Mucosa of rectum (tissue), 2 donors: ENCODE results near the gene COMT.

Experiments used
- H3K27ac ChIP-seq, 2 donors: one replicate each; pipeline ENCODE4 v1.7.0; 2013; ENCODE audit warnings: inconsistent platforms in 2 of 2, low read depth in 2 of 2, low read length in 2 of 2
- H3K27me3 ChIP-seq, 2 donors: one replicate each; pipeline ENCODE4 v1.7.0; 2013; ENCODE audit warnings: low read length in 2 of 2; ENCODE audit not compliant: control insufficient read depth in 2 of 2, insufficient read depth in 2 of 2
- H3K36me3 ChIP-seq, 2 donors: one replicate each; pipeline ENCODE4 v1.7.0; 2013; ENCODE audit warnings: low read length in 2 of 2; ENCODE audit not compliant: control insufficient read depth in 2 of 2, insufficient read depth in 2 of 2
- H3K4me1 ChIP-seq, 2 donors: one replicate each; pipeline ENCODE4 v1.7.0; 2013; ENCODE audit warnings: low read length in 2 of 2, mild to moderate bottlenecking in 1 of 2; ENCODE audit not compliant: control insufficient read depth in 2 of 2, insufficient read depth in 2 of 2
- H3K4me3 ChIP-seq, 2 donors: one replicate each; pipeline ENCODE4 v1.7.0; 2013; ENCODE audit warnings: low read length in 2 of 2
- H3K9ac ChIP-seq, 2 donors: one replicate each; pipeline ENCODE4 v1.7.0; 2013; ENCODE audit warnings: low read length in 2 of 2, low read depth in 1 of 2, mild to moderate bottlenecking in 1 of 2
- H3K9me3 ChIP-seq, 2 donors: one replicate each; pipeline ENCODE4 v1.7.0; 2013; ENCODE audit warnings: low read length in 2 of 2; ENCODE audit not compliant: control insufficient read depth in 2 of 2
- donor health status: healthy.
- donor health status: Normal muscosa, but diverticular disease.

Gene COMT

GRCh38 chr22:19984851-19985811 lies 43.6 kb downstream of the COMT start:
- Histone ChIP-seq H3K4me3 (no peak overlapping the region), H3K9me3 (no peaks in the 10 kb centered on the region), H3K9ac (no peak overlapping the region), H3K27ac (no peak overlapping the region), H3K27me3 (no peaks in the 10 kb centered on the region), H3K36me3 (no peaks in the 10 kb centered on the region), H3K4me1 (peaks cover 12 to 14% of the 10 kb centered on the region in 2 donors)

GRCh38 chr22:19986011-19986409 lies 44.4 kb downstream of the COMT start:
- Histone ChIP-seq H3K27me3 (no peaks in the 10 kb centered on the region), H3K27ac (no peak overlapping the region), H3K4me3 (peak overlapping the region; percentile 69 to 74), H3K9me3 (no peaks in the 10 kb centered on the region), H3K4me1 (peaks cover 12 to 14% of the 10 kb centered on the region in 2 donors), H3K36me3 (no peaks in the 10 kb centered on the region), H3K9ac (peak overlapping the region; percentile 54 to 72)

GRCh38 chr22:19986410-19987341 lies 45.1 kb downstream of the COMT start:
- Histone ChIP-seq H3K27me3 (no peaks in the 10 kb centered on the region), H3K4me3 (peak overlapping the region; percentile 69 to 74), H3K36me3 (no peaks in the 10 kb centered on the region), H3K4me1 (peaks cover 12 to 14% of the 10 kb centered on the region in 2 donors), H3K9me3 (no peaks in the 10 kb centered on the region), H3K27ac (peak overlapping the region; percentile 19 to 56), H3K9ac (peak overlapping the region; percentile 54 to 72)

DNA sequence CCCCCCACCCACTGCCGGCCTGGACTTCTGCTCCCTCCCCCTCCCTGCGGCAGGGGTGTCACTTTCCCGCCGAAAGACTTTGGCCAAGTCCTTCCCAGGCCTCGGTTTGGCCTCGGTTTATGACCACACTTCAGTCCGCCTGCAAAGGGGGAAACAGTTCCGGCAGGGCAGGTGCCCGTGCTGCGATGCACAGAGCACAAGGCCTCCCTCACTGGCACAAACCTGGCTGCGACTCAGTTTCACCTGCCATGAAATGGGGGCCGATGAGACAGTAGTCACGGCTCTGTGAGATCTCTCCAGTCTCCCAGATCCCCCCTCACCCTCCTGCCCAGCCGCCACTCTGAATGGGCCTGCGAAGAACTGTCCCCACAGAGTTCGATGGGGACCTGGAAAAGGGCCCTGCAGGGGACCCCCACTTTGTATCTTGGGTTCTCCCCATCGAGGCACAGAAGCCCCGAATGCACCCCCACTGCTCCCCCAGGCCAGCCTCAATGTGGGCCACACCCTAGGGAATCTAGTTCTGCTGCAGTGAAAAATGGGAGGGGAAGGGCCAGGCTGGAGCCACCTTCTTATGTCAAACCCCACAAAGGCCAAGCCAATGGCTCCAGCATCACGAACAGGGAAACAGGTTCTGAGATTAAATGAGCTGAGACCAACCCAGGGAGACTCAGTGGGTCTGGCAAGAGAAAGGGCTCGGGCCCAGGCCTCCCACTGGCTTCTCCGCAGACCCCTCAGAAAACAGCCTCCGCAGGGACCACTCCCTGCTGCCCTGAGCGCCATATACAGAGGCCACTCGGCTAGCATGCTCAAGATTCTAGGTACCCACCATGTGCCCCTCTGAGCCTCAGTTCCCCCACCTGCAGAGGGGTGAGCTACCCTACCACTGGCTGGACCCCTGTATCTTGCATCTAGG lies 46.1 kb downstream of the COMT start:
- no peaks in the 10 kb centered on the region for H3K36me3 ChIP-seq
- peak overlapping the region; percentile 14 to 23 for H3K4me3 ChIP-seq
- H3K27ac ChIP-seq, result no peak overlapping the region
- peaks cover 12 to 14% of the 10 kb centered on the region in 2 donors for H3K4me1 ChIP-seq
- H3K9me3 ChIP-seq, result no peaks in the 10 kb centered on the region
- H3K9ac ChIP-seq, result no peak overlapping the region
- H3K27me3 ChIP-seq, result no peaks in the 10 kb centered on the region

DNA sequence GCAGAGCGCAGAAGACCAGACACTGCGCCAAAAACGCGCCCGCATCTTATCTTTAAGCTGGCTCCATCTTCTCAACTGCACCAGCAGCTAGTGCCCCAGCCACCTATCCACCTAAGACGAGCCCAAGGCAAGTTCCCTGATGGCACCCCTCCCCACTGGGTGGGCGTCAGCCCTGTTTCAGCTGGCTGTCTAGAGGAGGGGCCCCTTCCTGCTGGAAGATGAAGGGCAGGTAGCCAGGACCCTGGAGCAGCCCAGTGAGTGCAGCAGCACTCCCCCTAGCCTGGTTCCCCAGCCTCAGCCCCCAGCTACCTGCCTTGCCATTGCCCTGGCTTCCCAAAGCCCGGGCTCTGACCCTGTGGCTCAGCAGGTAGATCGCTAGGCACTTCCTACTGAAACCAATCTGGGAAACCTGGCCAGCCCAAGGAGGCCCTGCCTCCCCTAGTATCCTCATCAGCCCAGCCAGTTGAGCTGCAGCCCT lies 46.8 kb downstream of the COMT start:
- no peaks in the 10 kb centered on the region for H3K27me3 ChIP-seq
- H3K9me3 ChIP-seq, result no peaks in the 10 kb centered on the region
- no peaks in the 10 kb centered on the region for H3K36me3 ChIP-seq
- no peak overlapping the region for H3K27ac ChIP-seq
- peaks cover 12 to 14% of the 10 kb centered on the region in 2 donors for H3K4me1 ChIP-seq
- H3K4me3 ChIP-seq, result no peak overlapping the region
- H3K9ac ChIP-seq, result no peak overlapping the region

- H3K27ac ChIP-seq, result no peak overlapping the region
- no peak overlapping the region for H3K9ac ChIP-seq
- H3K27me3 ChIP-seq, result no peaks in the 10 kb centered on the region
- no peaks in the 10 kb centered on the region for H3K36me3 ChIP-seq
- H3K4me1 ChIP-seq, result peaks cover 12 to 14% of the 10 kb centered on the region in 2 donors
- no peaks in the 10 kb centered on the region for H3K9me3 ChIP-seq
- no peak overlapping the region for H3K4me3 ChIP-seq
Observed at GRCh38 chr22:19988965-19989724, 47.6 kb downstream of the COMT start.

DNA sequence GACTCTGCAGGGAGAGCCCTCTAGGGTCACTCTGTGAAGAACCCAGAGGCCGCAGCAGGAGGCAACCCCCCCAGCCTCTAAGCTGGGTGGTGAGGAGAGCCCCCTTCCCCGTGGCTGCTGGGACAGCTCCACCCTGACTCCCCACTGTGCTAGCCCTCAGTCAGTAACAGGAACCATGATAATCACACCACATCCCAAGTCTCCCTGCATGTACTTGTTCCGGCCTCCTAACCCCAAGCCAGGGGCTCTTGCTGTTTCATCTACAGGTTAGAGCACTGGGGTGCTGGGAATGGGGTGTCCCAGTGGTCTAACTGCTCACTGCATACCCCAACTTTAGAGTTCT lies 48.1 kb downstream of the COMT start:
- Histone ChIP-seq H3K9me3 (no peaks in the 10 kb centered on the region), H3K27me3 (no peaks in the 10 kb centered on the region), H3K27ac (no peak overlapping the region), H3K4me3 (no peak overlapping the region), H3K9ac (no peak overlapping the region), H3K36me3 (no peaks in the 10 kb centered on the region), H3K4me1 (peaks cover 12 to 14% of the 10 kb centered on the region in 2 donors)

DNA sequence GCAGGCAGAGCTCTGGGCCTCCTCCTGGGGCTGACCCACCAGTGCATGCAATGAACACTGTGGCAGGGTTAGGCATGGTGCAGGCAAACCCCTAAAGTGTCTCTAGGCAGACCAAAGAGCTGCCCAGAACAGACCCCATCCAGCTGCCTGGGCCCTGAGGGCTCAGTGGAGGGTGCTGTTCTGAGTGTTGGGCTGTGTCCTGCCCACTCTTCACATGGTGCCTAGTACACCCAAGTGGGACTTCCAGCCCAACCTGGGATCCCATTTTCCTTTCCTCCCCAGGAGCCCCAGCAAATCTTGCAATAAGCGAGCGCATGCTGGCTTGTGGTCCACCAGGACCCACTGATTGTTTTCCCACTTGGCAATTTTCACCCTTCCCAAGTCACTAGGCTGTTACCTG lies 48.6 kb downstream of the COMT start:
- peaks cover 12 to 14% of the 10 kb centered on the region in 2 donors for H3K4me1 ChIP-seq
- no peaks in the 10 kb centered on the region for H3K36me3 ChIP-seq
- no peaks in the 10 kb centered on the region for H3K27me3 ChIP-seq
- no peaks in the 10 kb centered on the region for H3K9me3 ChIP-seq
- H3K27ac ChIP-seq, result no peak overlapping the region
- H3K9ac ChIP-seq, result no peak overlapping the region
- no peak overlapping the region for H3K4me3 ChIP-seq
